HepG2 (cell line): ENCODE measurements around the gene ZNF700. TPM values are rescaled to one million over a fixed set of nuclear protein-coding genes. Genes with fewer than 3 reads are reported as not detected.
"Not testable (repeated sequence)": the region's sequence is repeated elsewhere in the genome, so short reads cannot be mapped to it uniquely, and the experiment has no call there.

ENCODE experiments used
- ATAC-seq: fragments of 200-7000 bp; cut with Tn5 transposase; 3 replicates; pipeline ENCODE4 v1.9.1; 2020; ENCODE audit warnings: mild to moderate bottlenecking, moderate library complexity
- BruUV-seq: library from RNA; stranded (reverse); fragments of 400-500 nt; replicated peaks from 2 replicates; lab custom pipeline; 2021; lab: Mats Ljungman, UMichigan
- CTCF ChIA-PET: fragments of 300-600 bp; formaldehyde crosslinking; extraction: SDS; loops from one replicate; lab custom pipeline; 2021; ENCODE audit warnings: low total read pairs, inconsistent platforms, low intra/inter-chr PET ratio; lab: Yijun Ruan, JAX
- POLR2A ChIA-PET: fragments of 350-600 bp; sonication (Branson Sonifier 250); formaldehyde crosslinking; loops from one replicate; lab custom pipeline; 2020; ENCODE audit warnings: antibody characterized with exemption, inconsistent platforms; lab: Yijun Ruan, JAX
- DNase-seq: peaks from one replicate; pipeline ENCODE4 v3.0.0-alpha.2; 2015; ENCODE audit warnings: low spot score
- FAIRE-seq: peaks from 3 replicates; lab custom pipeline; 2011; peaks lifted over from hg19 to GRCh38; lab: Jason Lieb, UNC
- H2AFZ ChIP-seq: one replicate; pipeline ENCODE4 v1.6.1; 2011; ENCODE audit warnings: low read length, inconsistent platforms
- H3K27ac ChIP-seq: fragments of 300-600 bp; 3 replicates; pipeline ENCODE4 v1.8.0; 2011; ENCODE audit warnings: mixed run types, mild to moderate bottlenecking, mixed read lengths, low read length, inconsistent platforms; ENCODE audit not compliant: insufficient read depth; ENCODE audit errors: extremely low read length
- H3K27me3 ChIP-seq, 2 experiments: fragments of 200-600 bp in 1 of 2; 2 replicates in 1 of 2; 3 replicates in 1 of 2; pipeline versions ENCODE4 v1.6.0 to v1.8.0; 2011; ENCODE audit warnings: low read length in 2 of 2, mild to moderate bottlenecking in 2 of 2, moderate library complexity in 2 of 2, inconsistent platforms in 1 of 2; ENCODE audit not compliant: insufficient read depth in 2 of 2, control insufficient read depth in 1 of 2
- H3K36me3 ChIP-seq, 2 experiments: fragments of 200-600 bp in 1 of 2; replicated peaks in 1 of 2; 2 replicates in 1 of 2; 3 replicates in 1 of 2; pipeline versions ENCODE4 v1.5.1 to v1.8.0; 2011; ENCODE audit warnings: low read length in 2 of 2, inconsistent platforms in 1 of 2; ENCODE audit not compliant: insufficient read depth in 2 of 2, control insufficient read depth in 1 of 2
- H3K4me1 ChIP-seq: 2 replicates; pipeline ENCODE4 v1.5.1; 2012; ENCODE audit warnings: low read length, inconsistent platforms; ENCODE audit not compliant: insufficient read depth
- H3K4me2 ChIP-seq: 2 replicates; pipeline ENCODE4 v1.6.0; 2011; ENCODE audit warnings: low read depth, low read length, inconsistent platforms
- H3K4me3 ChIP-seq, 3 experiments: fragments of 200-600 bp in 1 of 3; sonication (generic), shearing (Covaris generic) in 1 of 3; replicated peaks in 1 of 3; 2 replicates each; pipeline ENCODE4 v1.5.1; 2011 to 2016; ENCODE audit warnings: low read length in 3 of 3, inconsistent platforms in 2 of 3, low read depth in 2 of 3, mild to moderate bottlenecking in 2 of 3, control low read depth in 1 of 3, mixed read lengths in 1 of 3; ENCODE audit not compliant: insufficient read depth in 1 of 3
- H3K79me2 ChIP-seq: one replicate; pipeline ENCODE4 v1.6.1; 2011; ENCODE audit warnings: low read length, inconsistent platforms; ENCODE audit not compliant: insufficient read depth
- H3K9ac ChIP-seq: 2 replicates; pipeline ENCODE4 v1.6.0; 2011; ENCODE audit warnings: mild to moderate bottlenecking, low read depth, low read length, inconsistent platforms; ENCODE audit not compliant: insufficient read depth
- H3K9me3 ChIP-seq: 2 replicates; pipeline ENCODE4 v1.5.1; 2012; ENCODE audit warnings: mild to moderate bottlenecking, low read length
- H4K20me1 ChIP-seq: 2 replicates; pipeline ENCODE4 v1.6.0; 2011; ENCODE audit warnings: inconsistent platforms, mild to moderate bottlenecking, low read length, moderate library complexity; ENCODE audit not compliant: insufficient read depth
- ARNT2 ChIP-seq: sonication (generic); formaldehyde crosslinking; IDR thresholded peaks from 2 replicates; pipeline ENCODE4 v1.8.0; 2022; ENCODE audit warnings: mild to moderate bottlenecking, low read depth, missing genetic modification reagents, moderate library complexity
- CCAR2 ChIP-seq: fragments of 200-400 bp; formaldehyde crosslinking; optimal IDR thresholded peaks from 2 replicates; pipeline ENCODE3; 2018; ENCODE audit warnings: low read depth, mild to moderate bottlenecking, low read length, moderate library complexity
- HIC2 ChIP-seq: sonication (generic); formaldehyde crosslinking; IDR thresholded peaks from 2 replicates; pipeline ENCODE4 v1.9.0; 2022; ENCODE audit warnings: low read depth, missing genetic modification reagents
- MBNL3 ChIP-seq: fragments of 250-450 bp; sonication (Bioruptor Pico); conservative IDR thresholded peaks from 2 replicates; pipeline ENCODE4 v1.8.0; 2022; ENCODE audit warnings: mild to moderate bottlenecking, inconsistent platforms
- SAP130 ChIP-seq: IDR thresholded peaks from 2 replicates; pipeline ENCODE4 v1.6.1; 2016; ENCODE audit warnings: low read depth
- SP5 ChIP-seq: IDR thresholded peaks from 2 replicates; pipeline ENCODE4 v1.6.1; 2016; ENCODE audit warnings: low read depth, borderline replicate concordance
- TEAD3 ChIP-seq: optimal IDR thresholded peaks from 2 replicates; pipeline ENCODE3; 2016; ENCODE audit warnings: borderline replicate concordance
- ZBTB7B ChIP-seq: sonication (generic); formaldehyde crosslinking; IDR thresholded peaks from 2 replicates; pipeline ENCODE4 v1.4.0; 2020; ENCODE audit warnings: missing genetic modification reagents
- ZNF558 ChIP-seq: sonication (generic); formaldehyde crosslinking; IDR thresholded peaks from 2 replicates; pipeline ENCODE4 v1.9.0; 2022; ENCODE audit warnings: mild to moderate bottlenecking, missing genetic modification reagents, borderline replicate concordance
- ZNF570 ChIP-seq: sonication (generic); formaldehyde crosslinking; IDR thresholded peaks from 2 replicates; pipeline ENCODE4 v1.4.0; 2020; ENCODE audit warnings: mild to moderate bottlenecking, missing genetic modification reagents, borderline replicate concordance
- ZNF782 ChIP-seq: sonication (generic); formaldehyde crosslinking; IDR thresholded peaks from 2 replicates; pipeline ENCODE4 v1.4.0; 2020; ENCODE audit warnings: missing genetic modification reagents, mild to moderate bottlenecking, borderline replicate concordance
- WGBS: methylation state at CpG from one replicate; pipeline ENCODE4 v1.1.6; 2017; ENCODE audit warnings: low lambda C conversion rate; 5-methylcytosine and 5-hydroxymethylcytosine counted together
- in situ Hi-C: cut with HindIII; loops from 2 replicates; pipeline ENCODE4 v1.10.0; 2017; ENCODE audit warnings: low pct_unique_long_range_greater_than_20kb; ENCODE audit not compliant: extremely low pct_ligation_motif_present
- intact Hi-C: fragments of 100-400 bp; cut with micrococcal nuclease; formaldehyde crosslinking; loops from one replicate; pipeline ENCODE4 v1.10.0; 2022; ENCODE audit not compliant: unreplicated experiment
- polyA plus RNA-seq, 8 experiments: library from polyadenylated mRNA; depleted of rRNA in 3 of 8; stranded (reverse) in 7 of 8; unstranded in 1 of 8; fragments of >200 nt; fragmentation: Illumina TruSeq in 4 of 8; extraction: Trizol in 4 of 8; gene quantifications; 2 replicates each; pipeline versions ENCODE4 v1.2.1 to v1.2.3, GENCODE V29; 2011 to 2016; ENCODE audit warnings: low read depth in 4 of 8, missing spikeins in 1 of 8, mixed read lengths in 1 of 8; ENCODE audit not compliant: insufficient read depth in 1 of 8
- total RNA-seq, 5 experiments: library from RNA; depleted of rRNA; stranded (reverse); fragments of >200 nt; fragmentation: Illumina TruSeq; extraction: Trizol; gene quantifications; 2 replicates each; pipeline ENCODE4 v1.2.3, GENCODE V29; 2016; ENCODE audit warnings: low read depth in 1 of 5

ZNF700 gene
- total and polyA plus RNA-seq, 2 of the 13 experiments (the other 11 are each of a cell fraction or from before 2014, with no cell fraction given): 6.0 to 12.8 TPM

GRCh38 chr19:11889901-11890300, 35.0 kb upstream of the ZNF700 start:
- intact Hi-C loops: loop anchor here (5.0 kb wide), 1 partner anchor 32 kb away; no protein-coding TSS in a partner anchor
- H3K9me3 ChIP-seq, H3K36me3 ChIP-seq, CTCF ChIA-PET, ATAC-seq, H3K27me3 ChIP-seq, POLR2A ChIA-PET: not testable (repeated sequence)
- peaks cover 55% of the 10 kb centered on the region for H3K4me1 ChIP-seq
- peak overlapping the region; percentile 62 to 80 (median 77); a peak in 4 of 6 replicates for H3K4me3 ChIP-seq
- in situ Hi-C loops: loop anchor here (5.0 kb wide), 1 partner anchor 97 kb away; no protein-coding TSS in a partner anchor
- 28% methylated on average over 6 of the region's 6 CpGs for WGBS
- 0 out of 2 replicates have a peak overlapping the region, but pooled peaks have one; percentile 79 for H3K9ac ChIP-seq
- peak; percentile 36 for DNase-seq
- peak; percentile 3; the same call in 1 of the 2 replicates for TF ChIP-seq SAP130 (CRISPR knock-in tag)
- peak; percentile 17 for TF ChIP-seq TEAD3 (CRISPR knock-in tag)
- TF ChIP-seq ZBTB7B (CRISPR knock-in tag): 0 out of 2 replicates have a peak, but pooled peaks have one; percentile 21
- TF ChIP-seq, all 625 proteins: peak for 3; not testable (repeated sequence) for 622
- not testable (repeated sequence) for H2AFZ ChIP-seq, H4K20me1 ChIP-seq, BruUV-seq, FAIRE-seq
- H3K79me2 ChIP-seq: peaks cover 39% of the 10 kb centered on the region
- peak overlapping the region; percentile 94 for H3K27ac ChIP-seq
- peak overlapping the region; percentile 86 for H3K4me2 ChIP-seq

- Histone ChIP-seq H3K36me3 (peaks cover 1 to 12% of the 10 kb centered on the region in 2 experiments; a peak in 4 of 5 replicates), H3K79me2 (peaks cover 40% of the 10 kb centered on the region), H3K4me2 (peak overlapping the region; percentile 86; the same call in 1 of the 2 replicates), H2AFZ (no peak overlapping the region), H4K20me1 (no peaks in the 10 kb centered on the region), H3K27ac (no peak overlapping the region), H3K9me3 (no peaks in the 10 kb centered on the region), H3K9ac (no peak overlapping the region), H3K4me1 (peaks cover 55% of the 10 kb centered on the region), H3K4me3 (no peak overlapping the region), H3K27me3 (no peaks in the 10 kb centered on the region; a peak in 1 of 5 replicates)
- WGBS: 94% methylated on average over 5 of the region's 5 CpGs
- FAIRE-seq (no peak), ATAC-seq (no peak), DNase-seq (no peak)
- POLR2A ChIA-PET: no interaction called here
- TF ChIP-seq SP5 (CRISPR knock-in tag) (no peak), HIC2 (no peak), CCAR2 (no peak), ZNF570 (CRISPR knock-in tag) (no peak), ARNT2 (CRISPR knock-in tag) (no peak), ZNF782 (no peak), MBNL3 (CRISPR knock-in tag) (no peak), ZNF558 (CRISPR knock-in tag) (no peak)
- intact Hi-C loops: no loop called here
- BruUV-seq: no TSS peak
- in situ Hi-C loops: no loop called here
- CTCF ChIA-PET: no interaction called here
Observed at GRCh38 chr19:11890634-11891033, 34.3 kb upstream of the ZNF700 start.
